PC-9 (cell line): ENCODE data around the gene MOGAT1. TPM values are rescaled to one million over a fixed set of nuclear protein-coding genes. Genes with fewer than 3 reads are reported as not detected.

Source experiments
- BruUV-seq: library from RNA; stranded (reverse); fragments of 400-500 nt; replicated peaks from 2 replicates; lab custom pipeline; 2021; lab: Mats Ljungman, UMichigan
- CTCF ChIA-PET: fragments of 300-600 bp; sonication (Branson Sonifier 250); formaldehyde crosslinking; loops from one replicate; lab custom pipeline; 2022; ENCODE audit warnings: antibody characterized with exemption; lab: Charles Lee
- POLR2A ChIA-PET: fragments of 300-600 bp; sonication (Branson Sonifier 250); formaldehyde crosslinking; loops from one replicate; lab custom pipeline; 2022; ENCODE audit warnings: antibody characterized with exemption; ENCODE audit not compliant: unreplicated experiment; lab: Charles Lee
- DNase-seq, 2 experiments: peaks; one replicate each; pipeline versions ENCODE4 v3.0.0 to v3.0.0-alpha.2; 2015 to 2022; ENCODE audit warnings: mixed read lengths in 1 of 2
- H2AFZ ChIP-seq: fragments of 200-600 bp; sonication (generic); 2 replicates; pipeline ENCODE4 v1.8.1; 2017; ENCODE audit warnings: antibody characterized with exemption
- H3F3A ChIP-seq: fragments of 200-600 bp; sonication (generic); 2 replicates; pipeline ENCODE4 v1.8.1; 2017; ENCODE audit warnings: antibody characterized with exemption, mild to moderate bottlenecking, low read depth; ENCODE audit not compliant: insufficient read depth
- H3K27ac ChIP-seq: fragments of 200-600 bp; sonication (generic); 2 replicates; pipeline ENCODE4 v1.6.1; 2016; ENCODE audit warnings: mixed run types
- H3K27me3 ChIP-seq: fragments of 200-600 bp; sonication (generic); 2 replicates; pipeline ENCODE4 v1.6.1; 2016; ENCODE audit warnings: low read depth, mixed run types; ENCODE audit not compliant: insufficient read depth
- H3K36me3 ChIP-seq: fragments of 200-600 bp; sonication (generic); 2 replicates; pipeline ENCODE4 v1.6.1; 2016; ENCODE audit warnings: low read depth, mixed run types
- H3K4me1 ChIP-seq: fragments of 200-600 bp; sonication (generic); replicated peaks from 2 replicates; pipeline ENCODE4 v1.6.1; 2016; ENCODE audit warnings: mixed run types; ENCODE audit not compliant: insufficient read depth
- H3K4me2 ChIP-seq: fragments of 200-600 bp; sonication (generic); 2 replicates; pipeline ENCODE4 v1.6.1; 2017; ENCODE audit warnings: mixed run types
- H3K4me3 ChIP-seq: fragments of 200-600 bp; sonication (generic); 2 replicates; pipeline ENCODE4 v1.6.1; 2016; ENCODE audit warnings: mixed run types
- H3K79me2 ChIP-seq: fragments of 200-600 bp; sonication (generic); 2 replicates; pipeline ENCODE4 v1.6.1; 2017; ENCODE audit warnings: low read depth, mixed run types
- H3K9me2 ChIP-seq: fragments of 200-600 bp; sonication (generic); 2 replicates; pipeline ENCODE4 v1.8.1; 2017; ENCODE audit warnings: mild to moderate bottlenecking; ENCODE audit not compliant: insufficient read depth
- H3K9me3 ChIP-seq: fragments of 200-600 bp; sonication (generic); 2 replicates; pipeline ENCODE4 v1.8.1; 2016; ENCODE audit warnings: low read depth; ENCODE audit not compliant: insufficient read depth
- H4K20me1 ChIP-seq: fragments of 200-600 bp; sonication (generic); 2 replicates; pipeline ENCODE4 v1.8.1; 2017; ENCODE audit not compliant: insufficient read depth
- CTCF ChIP-seq: fragments of 200-600 bp; sonication (generic); conservative IDR thresholded peaks from 2 replicates; pipeline ENCODE4 v1.6.1; 2017; ENCODE audit warnings: mixed run types, antibody characterized with exemption, mild to moderate bottlenecking, moderate library complexity
- EZH2 ChIP-seq: fragments of 200-600 bp; sonication (generic); IDR thresholded peaks from 2 replicates; pipeline ENCODE4 v1.8.0; 2017; ENCODE audit warnings: antibody characterized with exemption, low read depth
- intact Hi-C: fragments of 100-400 bp; cut with micrococcal nuclease; formaldehyde crosslinking; loops from one replicate; pipeline ENCODE4 v1.10.0; 2022; ENCODE audit not compliant: unreplicated experiment
- total RNA-seq: library from RNA; stranded (reverse); gene quantifications from 2 replicates; pipeline ENCODE4 v1.2.3, GENCODE V29; 2021

MOGAT1 gene
- total RNA-seq, 1 experiment from 2014 or later = 0.35 TPM

GRCh38 chr2:222724208-222724607 is 52.8 kb downstream of the MOGAT1 start:
- Histone ChIP-seq H3K4me3 (no peak overlapping the region), H3K4me1 (no peaks in the 10 kb centered on the region), H3K9me2 (no peaks in the 10 kb centered on the region), H3K36me3 (no peaks in the 10 kb centered on the region), H3K27me3 (no peaks in the 10 kb centered on the region), H3K79me2 (no peaks in the 10 kb centered on the region), H2AFZ (no peak overlapping the region), H3K27ac (no peak overlapping the region), H4K20me1 (no peaks in the 10 kb centered on the region), H3K4me2 (no peak overlapping the region), H3F3A (no peaks in the 10 kb centered on the region), H3K9me3 (no peaks in the 10 kb centered on the region; the same call in 1 of the 2 replicates)
- no peak for DNase-seq
- TF ChIP-seq CTCF (no peak), EZH2 (no peak)
- ChIA-PET POLR2A (interaction anchor here (0.6 kb wide), 1 partner anchor 16 kb away, joined by 3 read pairs; no protein-coding TSS in a partner anchor), CTCF (no interaction called here)
- BruUV-seq = no TSS peak
- intact Hi-C loops = no loop called here

GRCh38 chr2:222728621-222729020 is 57.2 kb downstream of the MOGAT1 start:
- Histone ChIP-seq H3K79me2 (no peaks in the 10 kb centered on the region), H3K9me2 (no peaks in the 10 kb centered on the region), H3K9me3 (no peaks in the 10 kb centered on the region), H3K27ac (no peak overlapping the region), H3K4me2 (no peak overlapping the region), H3K4me1 (0 out of 2 replicates have a peak, but pooled peaks cover 5% of the 10 kb centered on the region), H3K36me3 (no peaks in the 10 kb centered on the region), H2AFZ (no peak overlapping the region), H3F3A (no peaks in the 10 kb centered on the region), H3K4me3 (no peak overlapping the region), H3K27me3 (no peaks in the 10 kb centered on the region), H4K20me1 (no peaks in the 10 kb centered on the region)
- POLR2A ChIA-PET = no interaction called here
- intact Hi-C loops = no loop called here
- no TSS peak for BruUV-seq
- no peak for DNase-seq
- no peak for TF ChIP-seq EZH2
- TF ChIP-seq CTCF = no peak
- CTCF ChIA-PET = no interaction called here

GRCh38 chr2:222730366-222730999 is 59.0 kb downstream of the MOGAT1 start:
- H2AFZ ChIP-seq = no peak overlapping the region

More at GRCh38 chr2:222730366-222730999, 59.0 kb downstream of the MOGAT1 start:
- TF ChIP-seq EZH2 = no peak
- TF ChIP-seq CTCF = no peak
- H3K79me2 ChIP-seq = no peaks in the 10 kb centered on the region
- no peak overlapping the region for H3K4me2 ChIP-seq
- H3K27ac ChIP-seq = no peak overlapping the region
- ChIA-PET POLR2A (no interaction called here), CTCF (no interaction called here)
- no peak overlapping the region for H3K4me3 ChIP-seq
- H3K27me3 ChIP-seq = no peaks in the 10 kb centered on the region
- no peaks in the 10 kb centered on the region for H3F3A ChIP-seq
- H3K9me2 ChIP-seq = no peaks in the 10 kb centered on the region
- H3K9me3 ChIP-seq = no peaks in the 10 kb centered on the region
- H3K4me1 ChIP-seq = 0 out of 2 replicates have a peak, but pooled peaks cover 5% of the 10 kb centered on the region
- intact Hi-C loops = no loop called here
- BruUV-seq = no TSS peak
- no peaks in the 10 kb centered on the region for H3K36me3 ChIP-seq
- no peaks in the 10 kb centered on the region for H4K20me1 ChIP-seq
- DNase-seq = no peak
